ENCODE data around the gene MARCHF4. TPM values are rescaled to one million over a fixed set of nuclear protein-coding genes. Genes with fewer than 3 reads are reported as not detected.

The MARCHF4 gene
- total RNA-seq, 1 donor from 2014 or later = 0.09 TPM

GRCh38 chr2:216341121-216341520 is 31.2 kb downstream of the MARCHF4 start:
- DNase-seq (ENCODE audit: low spot score in 2 of 2, unreplicated experiment in 2 of 2) = no peak
- no peaks in the 10 kb centered on the region for H3K36me3 Mint-ChIP-seq
- no peak overlapping the region for H3K4me3 Mint-ChIP-seq
- no peak overlapping the region for H3K27ac Mint-ChIP-seq
- H3K4me1 Mint-ChIP-seq = peaks cover 12% of the 10 kb centered on the region
- TF ChIP-seq CTCF (IDR thresholded peaks at IDR 0.05; ENCODE audit: unreplicated experiment) = no peak
- peaks cover 47% of the 10 kb centered on the region for H3K27me3 Mint-ChIP-seq (ENCODE audit: low read depth)
- no peaks in the 10 kb centered on the region for H3K9me3 Mint-ChIP-seq

- peaks cover 12% of the 10 kb centered on the region for H3K4me1 Mint-ChIP-seq
- H3K4me3 Mint-ChIP-seq = no peak overlapping the region
- no peak for TF ChIP-seq CTCF (IDR thresholded peaks at IDR 0.05; ENCODE audit: unreplicated experiment)
- H3K36me3 Mint-ChIP-seq = no peaks in the 10 kb centered on the region
- H3K9me3 Mint-ChIP-seq = no peaks in the 10 kb centered on the region
- peak overlapping the region; percentile 60 for H3K27ac Mint-ChIP-seq
- peaks cover 46% of the 10 kb centered on the region for H3K27me3 Mint-ChIP-seq (ENCODE audit: low read depth)
- no peak for DNase-seq (ENCODE audit: low spot score in 2 of 2, unreplicated experiment in 2 of 2)
Observed at GRCh38 chr2:216340280-216340631, 32.0 kb downstream of the MARCHF4 start.

GRCh38 chr2:216339456-216340279 is 32.6 kb downstream of the MARCHF4 start:
- no peak for DNase-seq (ENCODE audit: low spot score in 2 of 2, unreplicated experiment in 2 of 2)
- H3K36me3 Mint-ChIP-seq = no peaks in the 10 kb centered on the region
- no peak for TF ChIP-seq CTCF (IDR thresholded peaks at IDR 0.05; ENCODE audit: unreplicated experiment)
- peak overlapping the region; percentile 60 for H3K27ac Mint-ChIP-seq
- peaks cover 41% of the 10 kb centered on the region for H3K27me3 Mint-ChIP-seq (ENCODE audit: low read depth)
- peaks cover 12% of the 10 kb centered on the region for H3K4me1 Mint-ChIP-seq
- no peaks in the 10 kb centered on the region for H3K9me3 Mint-ChIP-seq
- no peak overlapping the region for H3K4me3 Mint-ChIP-seq

GRCh38 chr2:216335252-216335651 is 37.0 kb downstream of the MARCHF4 start:
- H3K9me3 Mint-ChIP-seq = peaks cover 4% of the 10 kb centered on the region

GRCh38 chr2:216328347-216328746 is 43.9 kb downstream of the MARCHF4 start:
- no peaks in the 10 kb centered on the region for H3K4me1 Mint-ChIP-seq
- H3K36me3 Mint-ChIP-seq = no peaks in the 10 kb centered on the region
- no peak overlapping the region for H3K4me3 Mint-ChIP-seq
- H3K27me3 Mint-ChIP-seq (ENCODE audit: low read depth) = peaks cover 17% of the 10 kb centered on the region
- DNase-seq (ENCODE audit: low spot score in 2 of 2, unreplicated experiment in 2 of 2) = no peak
- H3K27ac Mint-ChIP-seq = no peak overlapping the region
- peaks cover 4% of the 10 kb centered on the region for H3K9me3 Mint-ChIP-seq
- TF ChIP-seq CTCF (IDR thresholded peaks at IDR 0.05; ENCODE audit: unreplicated experiment) = no peak

More at GRCh38 chr2:216335252-216335651, 37.0 kb downstream of the MARCHF4 start:
- peaks cover 37% of the 10 kb centered on the region for H3K27me3 Mint-ChIP-seq (ENCODE audit: low read depth)
- H3K4me3 Mint-ChIP-seq = no peak overlapping the region
- TF ChIP-seq CTCF (IDR thresholded peaks at IDR 0.05; ENCODE audit: unreplicated experiment) = no peak
- no peaks in the 10 kb centered on the region for H3K36me3 Mint-ChIP-seq
- no peak overlapping the region for H3K27ac Mint-ChIP-seq
- peaks cover 8% of the 10 kb centered on the region for H3K4me1 Mint-ChIP-seq
- DNase-seq (ENCODE audit: low spot score in 2 of 2, unreplicated experiment in 2 of 2) = no peak
